Measurements from ENCODE around the gene CYTH1. TPM values are rescaled to one million over a fixed set of nuclear protein-coding genes. Genes with fewer than 3 reads are reported as not detected.
A peak's percentile ranks its signal among the peaks of the same experiment; 100 is the strongest.

CYTH1 gene
- total RNA-seq, 1 experiment from 2014 or later = 9.7 TPM

GRCh38 chr17:78781104-78781892 is 775 bp downstream of the CYTH1 start:
- no peaks in the 10 kb centered on the region for H3K9me3 Mint-ChIP-seq
- Histone ChIP-seq H3K4me2 (ENCODE audit: insufficient read depth, insufficient read length, low read length) (peak overlapping the region; percentile 45), H3K4me1 (ENCODE audit: insufficient read depth, low read length) (no peaks in the 10 kb centered on the region), H4K20me1 (ENCODE audit: control insufficient read depth, insufficient read depth, insufficient read length) (no peaks in the 10 kb centered on the region), H2BK20ac (ENCODE audit: low read depth, low read length, poor library complexity, severe bottlenecking) (no peak overlapping the region), H3K79me1 (ENCODE audit: insufficient read depth, low read depth, low read length, poor library complexity, severe bottlenecking) (peaks cover 3% of the 10 kb centered on the region), H2BK12ac (ENCODE audit: insufficient read length, low read depth, low read length) (no peak overlapping the region), H3K79me2 (ENCODE audit: insufficient read depth, low read length) (no peaks in the 10 kb centered on the region), H4K5ac (ENCODE audit: insufficient read length, low read depth, low read length) (no peak overlapping the region), H2BK120ac (ENCODE audit: low read depth, low read length, poor library complexity, severe bottlenecking) (no peak overlapping the region), H4K91ac (ENCODE audit: insufficient read length, low read depth, low read length) (no peak overlapping the region), H3T11ph (ENCODE audit: low read length) (no peak overlapping the region), H3K23me2 (ENCODE audit: insufficient read length, low read depth, low read length, poor library complexity, severe bottlenecking) (no peaks in the 10 kb centered on the region), H2AFZ (ENCODE audit: low read length) (no peak overlapping the region), H2BK15ac (ENCODE audit: low read depth, low read length) (no peak overlapping the region), H3K56ac (ENCODE audit: insufficient read length, low read depth, low read length) (no peak overlapping the region), H3K4ac (ENCODE audit: low read depth, low read length) (no peak overlapping the region), H3K9me3 (ENCODE audit: control insufficient read depth, low read depth, low read length) (no peaks in the 10 kb centered on the region), H2BK5ac (ENCODE audit: insufficient read length, low read length) (no peak overlapping the region), H4K8ac (replicated peaks; ENCODE audit: insufficient read length, low read depth, low read length) (no peak overlapping the region), H3K14ac (ENCODE audit: insufficient read depth, low read length) (no peak overlapping the region), H3K27ac (ENCODE audit: insufficient read length, low read depth, low read length) (no peak overlapping the region), H3K9ac (ENCODE audit: extremely low read depth, insufficient read length, low read length) (no peak overlapping the region), H3K27me3 (ENCODE audit: insufficient read depth, low read length) (no peaks in the 10 kb centered on the region), H3K18ac (ENCODE audit: insufficient read length, low read depth, low read length) (no peak overlapping the region), H2AK5ac (ENCODE audit: insufficient read length, low read length) (no peak overlapping the region), H3K23ac (ENCODE audit: insufficient read length, low read depth, low read length) (no peak overlapping the region)
- H3K27me3 Mint-ChIP-seq (ENCODE audit: low read depth) = no peaks in the 10 kb centered on the region; the same call in 1 of the 2 replicates
- DNase-seq = peak; percentile 67
- H3K4me1 Mint-ChIP-seq = peaks cover 21 to 29% of the 10 kb centered on the region in 2 experiments
- TF ChIP-seq CTCF (conservative IDR thresholded peaks at IDR 0.05) = no peak
- H3K4me3 Mint-ChIP-seq = peak overlapping the region; percentile 66 to 85
- WGBS (ENCODE audit: extremely low coverage, insufficient read length, low lambda C conversion rate) = no CpG with 5 or more reads among the region's 68 CpGs
- H3K27ac Mint-ChIP-seq = no peak overlapping the region
- no peaks in the 10 kb centered on the region; a peak in 1 of 7 replicates for H3K36me3 Mint-ChIP-seq (ENCODE audit: insufficient read depth in 1 of 3, low read depth in 3 of 3)
